ENCODE results near the gene FAM13C. TPM values are rescaled to one million over a fixed set of nuclear protein-coding genes. Genes with fewer than 3 reads are reported as not detected.

Gene FAM13C
- polyA plus RNA-seq, 4 donors = 1.1 to 3.3 (median 3.0) TPM; not detected in 1

- DNase-seq (no peak), FAIRE-seq (no peak)
- no peaks in the 10 kb centered on the region for H3K36me3 ChIP-seq (ENCODE audit: control insufficient read depth in 3 of 3, insufficient read depth in 2 of 3, low read depth in 1 of 3, low read length in 3 of 3)
- H3K4me3 ChIP-seq (ENCODE audit: low read depth in 1 of 3, low read length in 3 of 3) = no peak overlapping the region
- H3K27ac ChIP-seq (ENCODE audit: low read depth in 1 of 3, low read length in 2 of 3) = no peak overlapping the region
- H3K4me1 ChIP-seq (ENCODE audit: control insufficient read depth in 3 of 3, insufficient read depth in 2 of 3, low read depth in 1 of 3, low read length in 2 of 3) = no peaks in the 10 kb centered on the region
- H3K9me3 ChIP-seq (ENCODE audit: control insufficient read depth in 2 of 2, insufficient read depth in 1 of 2, low read depth in 1 of 2, low read length in 1 of 2) = no peaks in the 10 kb centered on the region
- WGBS, 3 donors = 64 to 76% (median 73%) methylated on average over 1 to 2 of the region's 2 CpGs
- H3K27me3 ChIP-seq (ENCODE audit: control insufficient read depth in 3 of 3, insufficient read depth in 3 of 3, low read length in 3 of 3) = no peaks in the 10 kb centered on the region
These were observed 57.7 kb downstream of the FAM13C start for GRCh38 chr10:59304521-59305097.

- FAIRE-seq = no peak
These were observed 59.3 kb downstream of the FAM13C start for GRCh38 chr10:59303018-59303417.

GRCh38 chr10:59302381-59302780, 60.0 kb downstream of the FAM13C start:
- FAIRE-seq = no peak
- no peaks in the 10 kb centered on the region for H3K9me3 ChIP-seq (ENCODE audit: control insufficient read depth in 2 of 2, insufficient read depth in 1 of 2, low read depth in 1 of 2, low read length in 1 of 2)
- no peak overlapping the region for H3K4me3 ChIP-seq (ENCODE audit: low read depth in 1 of 3, low read length in 3 of 3)
- H3K4me1 ChIP-seq (ENCODE audit: control insufficient read depth in 3 of 3, insufficient read depth in 2 of 3, low read depth in 1 of 3, low read length in 2 of 3) = no peaks in the 10 kb centered on the region
- no peak overlapping the region for H3K27ac ChIP-seq (ENCODE audit: low read depth in 1 of 3, low read length in 2 of 3)
- DNase-seq = no peak
- H3K36me3 ChIP-seq (ENCODE audit: control insufficient read depth in 3 of 3, insufficient read depth in 2 of 3, low read depth in 1 of 3, low read length in 3 of 3) = no peaks in the 10 kb centered on the region
- 82 to 91% (median 87%) methylated on average over 4 of the region's 4 CpGs for WGBS, 3 donors
- no peaks in the 10 kb centered on the region for H3K27me3 ChIP-seq (ENCODE audit: control insufficient read depth in 3 of 3, insufficient read depth in 3 of 3, low read length in 3 of 3)

More at GRCh38 chr10:59303018-59303417, 59.3 kb downstream of the FAM13C start:
- no peaks in the 10 kb centered on the region for H3K36me3 ChIP-seq (ENCODE audit: control insufficient read depth in 3 of 3, insufficient read depth in 2 of 3, low read depth in 1 of 3, low read length in 3 of 3)
- no peaks in the 10 kb centered on the region for H3K4me1 ChIP-seq (ENCODE audit: control insufficient read depth in 3 of 3, insufficient read depth in 2 of 3, low read depth in 1 of 3, low read length in 2 of 3)
- no peaks in the 10 kb centered on the region for H3K27me3 ChIP-seq (ENCODE audit: control insufficient read depth in 3 of 3, insufficient read depth in 3 of 3, low read length in 3 of 3)
- WGBS, 3 donors = 11 to 48% (median 20%) methylated on average over 1 of the region's 1 CpG
- no peak for DNase-seq
- H3K9me3 ChIP-seq (ENCODE audit: control insufficient read depth in 2 of 2, insufficient read depth in 1 of 2, low read depth in 1 of 2, low read length in 1 of 2) = no peaks in the 10 kb centered on the region
- no peak overlapping the region for H3K27ac ChIP-seq (ENCODE audit: low read depth in 1 of 3, low read length in 2 of 3)
- H3K4me3 ChIP-seq (ENCODE audit: low read depth in 1 of 3, low read length in 3 of 3) = no peak overlapping the region

- 91 to 93% (median 92%) methylated on average over 6 of the region's 6 CpGs for WGBS, 3 donors
- H3K9me3 ChIP-seq (ENCODE audit: control insufficient read depth in 2 of 2, insufficient read depth in 1 of 2, low read depth in 1 of 2, low read length in 1 of 2) = no peaks in the 10 kb centered on the region
- no peak for DNase-seq
These were observed 61.1 kb downstream of the FAM13C start for GRCh38 chr10:59301067-59301754.

GRCh38 chr10:59300386-59300785, 62.0 kb downstream of the FAM13C start:
- no peak overlapping the region for H3K27ac ChIP-seq (ENCODE audit: low read depth in 1 of 3, low read length in 2 of 3)
- DNase-seq (no peak), FAIRE-seq (no peak)
- no peaks in the 10 kb centered on the region for H3K9me3 ChIP-seq (ENCODE audit: control insufficient read depth in 2 of 2, insufficient read depth in 1 of 2, low read depth in 1 of 2, low read length in 1 of 2)
- H3K36me3 ChIP-seq (ENCODE audit: control insufficient read depth in 3 of 3, insufficient read depth in 2 of 3, low read depth in 1 of 3, low read length in 3 of 3) = no peaks in the 10 kb centered on the region
- no peaks in the 10 kb centered on the region for H3K27me3 ChIP-seq (ENCODE audit: control insufficient read depth in 3 of 3, insufficient read depth in 3 of 3, low read length in 3 of 3)
- H3K4me3 ChIP-seq (ENCODE audit: low read depth in 1 of 3, low read length in 3 of 3) = no peak overlapping the region
- H3K4me1 ChIP-seq (ENCODE audit: control insufficient read depth in 3 of 3, insufficient read depth in 2 of 3, low read depth in 1 of 3, low read length in 2 of 3) = no peaks in the 10 kb centered on the region
- 57 to 78% (median 68%) methylated on average over 1 of the region's 1 CpG for WGBS, 3 donors

More at GRCh38 chr10:59301067-59301754, 61.1 kb downstream of the FAM13C start:
- Histone ChIP-seq H3K4me3 (ENCODE audit: low read depth in 1 of 3, low read length in 3 of 3) (no peak overlapping the region), H3K27me3 (ENCODE audit: control insufficient read depth in 3 of 3, insufficient read depth in 3 of 3, low read length in 3 of 3) (no peaks in the 10 kb centered on the region), H3K4me1 (ENCODE audit: control insufficient read depth in 3 of 3, insufficient read depth in 2 of 3, low read depth in 1 of 3, low read length in 2 of 3) (no peaks in the 10 kb centered on the region), H3K27ac (ENCODE audit: low read depth in 1 of 3, low read length in 2 of 3) (no peak overlapping the region), H3K36me3 (ENCODE audit: control insufficient read depth in 3 of 3, insufficient read depth in 2 of 3, low read depth in 1 of 3, low read length in 3 of 3) (no peaks in the 10 kb centered on the region)
- no peak for FAIRE-seq

GRCh38 chr10:59299933-59300332, 62.4 kb downstream of the FAM13C start:
- no peaks in the 10 kb centered on the region for H3K36me3 ChIP-seq (ENCODE audit: control insufficient read depth in 3 of 3, insufficient read depth in 2 of 3, low read depth in 1 of 3, low read length in 3 of 3)
- no peak for FAIRE-seq
- no peak overlapping the region for H3K4me3 ChIP-seq (ENCODE audit: low read depth in 1 of 3, low read length in 3 of 3)
- 72 to 88% (median 83%) methylated on average over 5 of the region's 5 CpGs for WGBS, 3 donors
- H3K27me3 ChIP-seq (ENCODE audit: control insufficient read depth in 3 of 3, insufficient read depth in 3 of 3, low read length in 3 of 3) = no peaks in the 10 kb centered on the region
- H3K27ac ChIP-seq (ENCODE audit: low read depth in 1 of 3, low read length in 2 of 3) = no peak overlapping the region
- DNase-seq = no peak
- H3K9me3 ChIP-seq (ENCODE audit: control insufficient read depth in 2 of 2, insufficient read depth in 1 of 2, low read depth in 1 of 2, low read length in 1 of 2) = no peaks in the 10 kb centered on the region
- H3K4me1 ChIP-seq (ENCODE audit: control insufficient read depth in 3 of 3, insufficient read depth in 2 of 3, low read depth in 1 of 3, low read length in 2 of 3) = no peaks in the 10 kb centered on the region

- no peaks in the 10 kb centered on the region for H3K36me3 ChIP-seq (ENCODE audit: control insufficient read depth in 3 of 3, insufficient read depth in 2 of 3, low read depth in 1 of 3, low read length in 3 of 3)
- no peak overlapping the region for H3K27ac ChIP-seq (ENCODE audit: low read depth in 1 of 3, low read length in 2 of 3)
- H3K4me1 ChIP-seq (ENCODE audit: control insufficient read depth in 3 of 3, insufficient read depth in 2 of 3, low read depth in 1 of 3, low read length in 2 of 3) = no peaks in the 10 kb centered on the region
- no peak overlapping the region for H3K4me3 ChIP-seq (ENCODE audit: low read depth in 1 of 3, low read length in 3 of 3)
- no peaks in the 10 kb centered on the region for H3K27me3 ChIP-seq (ENCODE audit: control insufficient read depth in 3 of 3, insufficient read depth in 3 of 3, low read length in 3 of 3)
- H3K9me3 ChIP-seq (ENCODE audit: control insufficient read depth in 2 of 2, insufficient read depth in 1 of 2, low read depth in 1 of 2, low read length in 1 of 2) = no peaks in the 10 kb centered on the region
- WGBS, 3 donors = 51 to 69% (median 63%) methylated on average over 4 of the region's 4 CpGs
- no peak for FAIRE-seq
- DNase-seq = no peak
These were observed 71.9 kb downstream of the FAM13C start for GRCh38 chr10:59290448-59290847.

- Histone ChIP-seq H3K9me3 (ENCODE audit: control insufficient read depth in 2 of 2, insufficient read depth in 1 of 2, low read depth in 1 of 2, low read length in 1 of 2) (no peaks in the 10 kb centered on the region), H3K4me1 (ENCODE audit: control insufficient read depth in 3 of 3, insufficient read depth in 2 of 3, low read depth in 1 of 3, low read length in 2 of 3) (no peaks in the 10 kb centered on the region), H3K27ac (ENCODE audit: low read depth in 1 of 3, low read length in 2 of 3) (no peak overlapping the region), H3K27me3 (ENCODE audit: control insufficient read depth in 3 of 3, insufficient read depth in 3 of 3, low read length in 3 of 3) (no peaks in the 10 kb centered on the region), H3K4me3 (ENCODE audit: low read depth in 1 of 3, low read length in 3 of 3) (no peak overlapping the region), H3K36me3 (ENCODE audit: control insufficient read depth in 3 of 3, insufficient read depth in 2 of 3, low read depth in 1 of 3, low read length in 3 of 3) (no peaks in the 10 kb centered on the region)
- DNase-seq (no peak), FAIRE-seq (no peak)
- WGBS, 3 donors = 68 to 75% (median 68%) methylated on average over 3 of the region's 3 CpGs
These were observed 72.5 kb downstream of the FAM13C start for GRCh38 chr10:59289853-59290252.

All from small intestine (tissue), 7 donors.